Ascending aorta (tissue), 2 donors: ENCODE data around the gene CARD11. TPM values are rescaled to one million over a fixed set of nuclear protein-coding genes. Genes with fewer than 3 reads are reported as not detected.

Experiments used
- DNase-seq, 2 donors: peaks; one replicate each; pipeline ENCODE4 v3.0.0-alpha.2; 2019; ENCODE audit warnings: low spot score in 2 of 2
- H3K27ac ChIP-seq, 2 donors: fragments of 200-600 bp; sonication (generic); one replicate each; pipeline ENCODE4 v1.5.1; 2016 to 2017; ENCODE audit warnings: mild to moderate bottlenecking in 1 of 2
- H3K27me3 ChIP-seq: fragments of 200-600 bp; sonication (generic); one replicate; pipeline ENCODE4 v1.5.1; 2017
- H3K36me3 ChIP-seq, 2 donors: fragments of 200-600 bp; sonication (generic); one replicate each; pipeline ENCODE4 v1.5.1; 2016
- H3K4me1 ChIP-seq, 2 donors: fragments of 200-600 bp; sonication (generic); one replicate each; pipeline ENCODE4 v1.5.1; 2016 to 2017; ENCODE audit warnings: mild to moderate bottlenecking in 1 of 2
- H3K4me3 ChIP-seq, 2 donors: fragments of 200-600 bp; sonication (generic); one replicate each; pipeline ENCODE4 v1.5.1; 2016 to 2017; ENCODE audit warnings: mild to moderate bottlenecking in 1 of 2
- H3K9me3 ChIP-seq, 2 donors: fragments of 200-600 bp; sonication (generic); one replicate each; pipeline ENCODE4 v1.5.1; 2016
- intact Hi-C: fragments of 100-400 bp; cut with DNase I; formaldehyde crosslinking; loops from one replicate; pipeline ENCODE4 v1.15.1; 2023
- total RNA-seq: library from RNA; depleted of rRNA; stranded (reverse); fragments of >200 nt; gene quantifications from one replicate; pipeline ENCODE4 v1.1.0, GENCODE V29; 2016
- TF ChIP-seq, protein P1 (sequence below), 3 experiments: fragments of 200-600 bp in 2 of 3; fragments of 450-650 bp in 1 of 3; sonication (generic) in 2 of 3; IDR thresholded peaks; one replicate each; pipeline ENCODE4 v1.5.1; 2016 to 2019; ENCODE audit warnings: antibody characterized with exemption in 3 of 3, mild to moderate bottlenecking in 1 of 3, moderate library complexity in 1 of 3

Gene CARD11
- total RNA-seq, 1 donor from 2014 or later = 0.64 TPM

DNA sequence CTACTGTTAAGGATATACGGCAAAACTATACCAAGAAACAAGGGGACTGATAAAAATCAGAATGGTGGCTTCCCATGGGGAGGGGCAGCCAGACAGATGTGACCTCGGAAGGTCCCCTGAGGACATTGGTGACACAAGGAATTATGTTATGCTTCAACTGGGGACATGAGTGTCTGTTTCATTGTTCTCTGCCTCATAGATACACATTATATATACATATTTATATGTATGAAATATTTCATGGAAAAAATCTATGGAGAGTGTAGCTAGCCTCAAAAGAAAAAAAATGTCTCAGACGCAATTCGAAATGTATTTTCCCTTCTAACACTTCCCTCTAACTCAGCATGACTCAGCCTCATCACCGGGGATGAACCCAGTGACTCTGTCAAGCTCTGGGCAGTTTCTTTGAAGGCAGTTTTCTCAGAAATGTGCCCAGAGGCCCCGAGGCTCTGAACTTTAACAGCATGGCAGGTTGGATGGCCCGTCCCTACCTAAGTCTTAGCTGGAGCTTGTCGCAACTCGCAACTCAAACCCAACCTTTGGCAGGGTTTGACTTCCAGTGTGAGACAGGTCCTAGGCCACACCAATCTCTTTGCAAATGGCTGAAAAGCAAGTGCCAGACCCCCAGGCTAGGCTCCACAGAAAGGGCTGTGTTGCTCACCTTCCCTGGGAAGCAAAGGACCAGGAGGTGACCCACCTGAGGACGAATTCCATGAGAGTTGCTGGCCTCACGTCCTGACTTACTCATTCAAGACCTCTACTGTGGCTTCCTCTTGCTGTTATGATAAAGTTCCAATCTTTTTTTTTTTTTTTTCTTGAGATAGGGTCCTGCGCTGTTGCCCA is 86.9 kb downstream of the CARD11 start:
- H3K9me3 ChIP-seq = no peaks in the 10 kb centered on the region
- no peaks in the 10 kb centered on the region for H3K4me1 ChIP-seq
- H3K36me3 ChIP-seq = no peaks in the 10 kb centered on the region
- TF ChIP-seq, protein P1, sequence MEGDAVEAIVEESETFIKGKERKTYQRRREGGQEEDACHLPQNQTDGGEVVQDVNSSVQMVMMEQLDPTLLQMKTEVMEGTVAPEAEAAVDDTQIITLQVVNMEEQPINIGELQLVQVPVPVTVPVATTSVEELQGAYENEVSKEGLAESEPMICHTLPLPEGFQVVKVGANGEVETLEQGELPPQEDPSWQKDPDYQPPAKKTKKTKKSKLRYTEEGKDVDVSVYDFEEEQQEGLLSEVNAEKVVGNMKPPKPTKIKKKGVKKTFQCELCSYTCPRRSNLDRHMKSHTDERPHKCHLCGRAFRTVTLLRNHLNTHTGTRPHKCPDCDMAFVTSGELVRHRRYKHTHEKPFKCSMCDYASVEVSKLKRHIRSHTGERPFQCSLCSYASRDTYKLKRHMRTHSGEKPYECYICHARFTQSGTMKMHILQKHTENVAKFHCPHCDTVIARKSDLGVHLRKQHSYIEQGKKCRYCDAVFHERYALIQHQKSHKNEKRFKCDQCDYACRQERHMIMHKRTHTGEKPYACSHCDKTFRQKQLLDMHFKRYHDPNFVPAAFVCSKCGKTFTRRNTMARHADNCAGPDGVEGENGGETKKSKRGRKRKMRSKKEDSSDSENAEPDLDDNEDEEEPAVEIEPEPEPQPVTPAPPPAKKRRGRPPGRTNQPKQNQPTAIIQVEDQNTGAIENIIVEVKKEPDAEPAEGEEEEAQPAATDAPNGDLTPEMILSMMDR (IDR thresholded peaks at IDR 0.05) = no peak
- intact Hi-C loops = no loop called here
- H3K4me3 ChIP-seq = no peak overlapping the region
- no peak overlapping the region for H3K27ac ChIP-seq
- no peaks in the 10 kb centered on the region for H3K27me3 ChIP-seq
- DNase-seq = peak in 1 of 2 donors; percentile 56

DNA sequence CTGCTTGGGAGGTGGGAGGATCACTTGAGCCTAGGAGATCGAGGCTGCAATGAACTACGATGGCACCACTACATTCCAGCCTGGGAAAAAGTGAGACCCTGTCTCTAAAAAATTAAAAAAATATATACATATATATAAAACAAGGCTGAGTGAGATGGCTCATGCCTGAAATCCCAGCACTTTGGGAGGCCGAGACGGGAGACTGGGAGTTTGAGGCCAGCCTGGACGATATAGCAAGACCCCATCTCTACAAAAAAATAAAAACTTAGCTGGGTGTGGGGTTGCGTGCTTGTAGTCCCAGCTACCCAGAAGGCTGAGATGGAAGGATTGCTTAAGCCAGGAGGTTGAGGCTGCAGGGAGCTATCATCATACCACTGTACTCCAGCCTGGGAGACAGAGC is 87.6 kb downstream of the CARD11 start:
- DNase-seq = peak in 1 of 2 donors; percentile 21
- intact Hi-C loops = no loop called here
- TF ChIP-seq, protein P1 (IDR thresholded peaks at IDR 0.05) = no peak
- Histone ChIP-seq H3K27ac (no peak overlapping the region), H3K36me3 (no peaks in the 10 kb centered on the region), H3K4me1 (no peaks in the 10 kb centered on the region), H3K27me3 (no peaks in the 10 kb centered on the region), H3K4me3 (no peak overlapping the region), H3K9me3 (no peaks in the 10 kb centered on the region)

DNA sequence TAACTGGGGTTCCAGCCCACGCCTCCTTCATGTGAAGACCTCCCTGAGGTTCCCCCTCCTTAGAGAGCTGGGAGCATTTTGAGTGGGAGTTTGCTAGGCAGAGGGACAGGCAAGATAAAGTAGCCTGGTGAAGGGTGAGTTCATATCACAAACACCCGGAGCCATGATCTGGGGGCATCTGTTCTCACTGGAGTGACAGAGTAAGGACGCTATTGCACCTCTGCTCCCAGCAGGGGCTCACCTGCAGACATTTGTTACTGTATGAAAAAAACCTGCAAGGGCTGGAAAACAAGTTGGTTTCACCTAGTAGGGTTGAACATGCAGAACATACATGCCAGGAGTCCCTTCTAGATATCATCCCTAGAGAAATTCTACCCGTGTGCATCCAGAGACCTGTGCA is 88.4 kb downstream of the CARD11 start:
- intact Hi-C loops = no loop called here
- Histone ChIP-seq H3K4me1 (no peaks in the 10 kb centered on the region), H3K4me3 (no peak overlapping the region), H3K27ac (no peak overlapping the region), H3K36me3 (no peaks in the 10 kb centered on the region), H3K27me3 (no peaks in the 10 kb centered on the region), H3K9me3 (peaks cover 0 to 4% of the 10 kb centered on the region in 2 donors)
- TF ChIP-seq, protein P1 (IDR thresholded peaks at IDR 0.05) = no peak
- DNase-seq = peak in 1 of 2 donors; percentile 33

DNA sequence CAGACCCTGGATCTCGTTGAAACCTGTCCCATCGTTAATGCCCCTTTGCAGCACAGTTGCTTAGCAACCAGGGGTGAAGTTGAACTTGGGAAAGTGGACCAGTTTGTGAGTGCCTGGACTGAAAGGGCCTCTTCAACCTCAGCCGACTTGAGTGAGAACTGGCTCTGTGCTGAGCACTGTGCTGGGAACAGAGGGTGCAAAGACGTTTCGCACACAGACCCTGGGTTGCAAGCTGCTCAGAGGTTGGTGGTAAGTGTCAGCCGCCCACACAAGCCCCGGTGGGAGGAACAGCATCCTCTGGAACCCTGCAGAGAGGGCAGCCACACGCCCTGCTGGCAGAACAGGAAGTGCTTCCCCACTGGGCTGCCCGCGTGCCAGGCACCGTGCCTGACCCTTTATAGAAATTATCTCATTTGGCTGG is 89.2 kb downstream of the CARD11 start:
- H3K4me3 ChIP-seq = no peak overlapping the region
- no peak overlapping the region for H3K27ac ChIP-seq
- peak in 1 of 2 donors; percentile 24 for DNase-seq
- H3K36me3 ChIP-seq = no peaks in the 10 kb centered on the region
- H3K4me1 ChIP-seq = no peaks in the 10 kb centered on the region
- TF ChIP-seq, protein P1 (IDR thresholded peaks at IDR 0.05) = no peak
- H3K27me3 ChIP-seq = no peaks in the 10 kb centered on the region
- intact Hi-C loops = no loop called here
- H3K9me3 ChIP-seq = peaks cover 0 to 4% of the 10 kb centered on the region in 2 donors

DNA sequence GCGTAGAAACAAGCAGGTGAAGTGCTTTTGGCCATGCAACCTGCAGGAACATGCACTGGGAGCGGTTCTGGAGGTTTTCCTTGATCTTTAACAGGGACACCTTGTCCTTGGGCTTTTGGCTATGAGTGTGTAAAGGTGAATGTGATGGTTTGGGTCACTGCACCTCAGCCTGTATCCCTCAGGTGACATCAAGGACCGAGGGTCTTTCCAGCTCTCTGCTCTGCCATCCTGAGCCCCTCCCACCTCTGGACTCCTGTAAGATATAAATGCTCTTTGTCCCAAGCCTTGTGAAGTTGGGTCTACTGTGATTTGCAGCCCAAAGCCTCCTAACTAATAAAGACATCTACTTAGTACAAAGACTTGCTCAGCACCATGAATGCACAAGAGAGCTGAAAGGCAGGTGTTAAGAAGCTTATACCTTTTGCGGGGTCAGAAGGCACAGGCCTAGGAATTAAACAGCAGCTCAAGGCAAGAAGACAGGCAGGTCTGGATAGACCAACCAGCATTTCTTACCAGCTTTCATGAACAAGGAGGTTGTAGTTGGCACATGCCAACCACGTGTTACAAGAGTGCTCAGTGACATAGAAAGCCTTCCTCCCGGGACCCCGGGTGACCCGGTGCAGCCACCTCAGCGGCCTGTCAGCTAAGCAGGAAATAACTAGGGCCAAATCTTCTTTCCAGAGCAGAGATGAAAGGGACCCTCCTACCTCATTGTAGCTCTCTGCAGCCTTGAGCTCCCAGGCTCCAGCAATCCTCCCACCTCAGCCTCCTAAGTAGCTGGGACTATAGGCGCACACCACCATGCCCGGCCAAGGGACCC is 89.9 kb downstream of the CARD11 start:
- no peaks in the 10 kb centered on the region for H3K36me3 ChIP-seq
- TF ChIP-seq, protein P1 (IDR thresholded peaks at IDR 0.05) = no peak
- H3K27me3 ChIP-seq = no peaks in the 10 kb centered on the region
- intact Hi-C loops = no loop called here
- no peak overlapping the region for H3K27ac ChIP-seq
- H3K4me1 ChIP-seq = no peaks in the 10 kb centered on the region
- DNase-seq = peak in 1 of 2 donors; percentile 38
- no peak overlapping the region for H3K4me3 ChIP-seq
- peaks cover 0 to 4% of the 10 kb centered on the region in 2 donors for H3K9me3 ChIP-seq
